Kidney epithelial cell (primary cell): ENCODE measurements around the gene OSBPL5. TPM values are rescaled to one million over a fixed set of nuclear protein-coding genes. Genes with fewer than 3 reads are reported as not detected.

Experiments
- DNase-seq: peaks from one replicate; pipeline ENCODE4 v3.0.0-alpha.2; 2010; ENCODE audit warnings: low read depth
- H3K27me3 ChIP-seq: 2 replicates; pipeline ENCODE4 v1.6.0; 2011; ENCODE audit warnings: low read length; ENCODE audit not compliant: control insufficient read depth, insufficient read depth
- H3K36me3 ChIP-seq: 2 replicates; pipeline ENCODE4 v1.5.1; 2011; ENCODE audit warnings: low read length; ENCODE audit not compliant: control insufficient read depth, insufficient read depth
- H3K4me3 ChIP-seq: 2 replicates; pipeline ENCODE4 v1.5.1; 2011; ENCODE audit warnings: low read depth, mild to moderate bottlenecking, control low read depth, low read length
- total RNA-seq: library from RNA; depleted of rRNA; stranded (reverse); fragments of >200 nt; gene quantifications from 2 replicates; pipeline ENCODE4 v1.2.3, GENCODE V29; 2015
- TF ChIP-seq, protein P1 (sequence below): IDR thresholded peaks from 2 replicates; pipeline ENCODE4 v1.5.1; 2011; ENCODE audit warnings: mild to moderate bottlenecking, moderate library complexity, low read length, control low read depth, inconsistent platforms; ENCODE audit not compliant: insufficient read depth, poor library complexity, severe bottlenecking

The OSBPL5 gene
- total RNA-seq, 1 donor from 2014 or later = 10.2 TPM

DNA sequence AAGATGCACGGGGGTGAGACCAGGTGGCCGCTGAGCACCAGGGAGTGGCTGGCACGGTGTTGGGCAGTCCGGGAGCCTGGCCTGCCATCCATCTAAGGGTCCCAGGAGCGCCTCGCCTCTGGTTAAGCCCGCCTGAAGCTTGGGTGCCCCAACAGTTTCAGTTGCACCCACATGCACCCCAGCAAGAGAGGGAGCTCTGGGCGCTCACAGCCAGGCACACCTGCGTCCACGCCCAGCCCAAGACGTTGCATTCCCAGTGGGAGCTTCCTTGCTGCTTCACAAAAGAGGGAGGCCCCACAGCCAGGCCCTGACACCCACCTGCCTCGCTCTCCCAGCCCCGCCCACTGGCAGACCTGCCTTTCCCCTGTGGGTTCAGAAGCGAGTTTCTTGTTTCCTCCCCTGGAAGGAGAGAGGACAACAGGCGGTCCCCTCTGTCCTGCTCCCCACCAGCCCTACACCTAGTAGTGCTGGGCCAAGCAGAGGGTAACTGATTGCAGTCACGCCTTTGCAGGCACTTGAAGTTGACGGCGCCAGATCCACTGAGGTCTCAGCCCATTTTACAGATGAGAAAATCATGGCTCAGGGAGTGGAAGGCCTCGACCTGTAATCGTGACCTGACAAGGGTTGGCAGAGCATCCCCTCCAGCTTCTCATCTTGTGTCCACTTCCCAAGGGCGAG is 35.4 kb downstream of the OSBPL5 start:
- H3K36me3 ChIP-seq = no peaks in the 10 kb centered on the region
- TF ChIP-seq, protein P1, sequence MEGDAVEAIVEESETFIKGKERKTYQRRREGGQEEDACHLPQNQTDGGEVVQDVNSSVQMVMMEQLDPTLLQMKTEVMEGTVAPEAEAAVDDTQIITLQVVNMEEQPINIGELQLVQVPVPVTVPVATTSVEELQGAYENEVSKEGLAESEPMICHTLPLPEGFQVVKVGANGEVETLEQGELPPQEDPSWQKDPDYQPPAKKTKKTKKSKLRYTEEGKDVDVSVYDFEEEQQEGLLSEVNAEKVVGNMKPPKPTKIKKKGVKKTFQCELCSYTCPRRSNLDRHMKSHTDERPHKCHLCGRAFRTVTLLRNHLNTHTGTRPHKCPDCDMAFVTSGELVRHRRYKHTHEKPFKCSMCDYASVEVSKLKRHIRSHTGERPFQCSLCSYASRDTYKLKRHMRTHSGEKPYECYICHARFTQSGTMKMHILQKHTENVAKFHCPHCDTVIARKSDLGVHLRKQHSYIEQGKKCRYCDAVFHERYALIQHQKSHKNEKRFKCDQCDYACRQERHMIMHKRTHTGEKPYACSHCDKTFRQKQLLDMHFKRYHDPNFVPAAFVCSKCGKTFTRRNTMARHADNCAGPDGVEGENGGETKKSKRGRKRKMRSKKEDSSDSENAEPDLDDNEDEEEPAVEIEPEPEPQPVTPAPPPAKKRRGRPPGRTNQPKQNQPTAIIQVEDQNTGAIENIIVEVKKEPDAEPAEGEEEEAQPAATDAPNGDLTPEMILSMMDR = no peak
- H3K27me3 ChIP-seq = peaks cover 2% of the 10 kb centered on the region
- no peak overlapping the region for H3K4me3 ChIP-seq
- DNase-seq = no peak

GRCh38 chr11:3129181-3129590 is 35.9 kb downstream of the OSBPL5 start:
- DNase-seq = no peak

DNA sequence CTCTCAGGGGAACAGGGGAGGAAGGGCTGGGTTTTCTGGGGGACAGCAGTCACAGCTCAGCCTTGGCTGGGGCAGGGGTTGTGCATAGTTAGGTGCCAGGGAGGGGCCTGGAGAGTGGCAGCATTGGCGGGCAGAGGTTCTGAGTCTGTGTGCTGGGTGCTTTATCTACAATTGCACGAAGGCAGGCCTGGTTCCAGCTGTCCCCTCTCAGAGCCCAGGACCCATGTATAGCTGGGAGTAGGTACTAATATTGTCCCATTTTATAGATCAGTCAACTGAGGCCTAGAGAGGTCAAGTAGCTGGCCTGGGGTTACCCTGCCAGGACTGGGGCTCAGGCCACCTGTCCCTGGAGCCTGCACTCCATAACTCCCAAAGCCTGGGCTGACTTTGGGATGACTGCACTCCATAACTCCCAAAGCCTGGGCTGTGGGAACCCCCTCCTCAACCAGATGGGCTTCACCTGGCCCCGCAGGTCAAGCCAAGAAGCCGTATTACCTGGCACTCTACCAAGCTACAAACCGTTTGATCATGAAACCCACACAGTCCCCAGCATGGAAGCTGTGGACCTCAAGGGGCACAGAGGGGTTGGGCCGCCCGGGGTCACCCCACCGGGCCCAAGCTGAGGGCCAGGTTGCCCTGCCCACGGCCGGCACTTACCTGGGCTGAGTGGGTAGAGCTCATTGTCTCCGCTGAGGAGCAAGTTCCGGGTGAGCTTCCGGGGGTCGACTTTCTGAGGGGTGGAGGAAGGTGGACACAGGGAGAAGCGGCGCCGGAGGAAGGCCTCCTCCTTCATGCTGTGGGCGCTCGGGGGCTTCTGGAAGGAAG is 36.5 kb downstream of the OSBPL5 start:
- TF ChIP-seq, protein P1 = no peak
- Histone ChIP-seq H3K36me3 (no peaks in the 10 kb centered on the region), H3K4me3 (no peak overlapping the region), H3K27me3 (peaks cover 2% of the 10 kb centered on the region)
- no peak for DNase-seq

More at GRCh38 chr11:3129181-3129590, 35.9 kb downstream of the OSBPL5 start:
- H3K4me3 ChIP-seq = no peak overlapping the region
- H3K36me3 ChIP-seq = no peaks in the 10 kb centered on the region
- TF ChIP-seq, protein P1 = no peak
- peaks cover 2% of the 10 kb centered on the region for H3K27me3 ChIP-seq

- DNase-seq = no peak
- H3K27me3 ChIP-seq = peaks cover 2% of the 10 kb centered on the region
- H3K36me3 ChIP-seq = no peaks in the 10 kb centered on the region
- TF ChIP-seq, protein P1 = no peak
- no peak overlapping the region for H3K4me3 ChIP-seq
Observed at GRCh38 chr11:3127706-3128355, 37.3 kb downstream of the OSBPL5 start.

DNA sequence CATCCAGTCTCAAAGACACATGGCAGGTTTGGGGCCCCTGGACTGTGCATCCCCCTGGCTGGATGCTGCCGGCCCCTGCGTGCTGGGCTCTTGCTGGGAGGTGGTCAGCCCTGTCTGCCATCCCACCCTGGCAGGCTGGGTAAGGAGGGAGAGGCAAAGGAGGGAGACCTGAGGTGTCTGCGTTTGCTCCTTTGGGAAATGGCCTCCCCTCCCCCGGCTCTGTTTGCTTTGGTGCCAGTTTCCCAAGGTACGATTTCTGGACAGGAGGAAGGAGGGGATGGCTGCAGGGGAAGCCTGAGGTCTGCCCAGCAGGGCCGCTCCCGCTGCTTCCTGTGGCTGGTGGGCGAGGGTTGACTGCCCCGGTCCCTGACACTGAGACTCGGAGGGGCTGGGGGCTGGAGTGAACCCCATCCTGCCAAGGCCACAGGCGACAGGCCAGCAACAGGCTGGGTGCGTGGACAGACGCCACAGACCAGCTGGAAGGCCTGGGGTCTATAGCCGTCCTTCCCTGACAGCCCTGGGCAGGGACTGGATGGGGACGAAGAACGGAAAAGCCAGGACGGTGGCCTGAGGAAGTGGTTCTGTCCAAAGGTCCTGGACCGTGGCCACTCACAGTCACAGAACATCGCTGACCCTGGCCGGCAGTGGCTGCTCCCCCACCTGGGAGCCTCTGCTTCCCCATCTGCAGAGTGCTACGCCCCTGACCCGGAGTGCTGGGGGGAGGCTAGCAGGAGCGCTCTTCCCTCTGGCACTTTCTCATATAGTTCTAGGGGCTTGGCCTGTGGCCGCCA is 38.0 kb downstream of the OSBPL5 start:
- TF ChIP-seq, protein P1 = no peak
- no peak for DNase-seq
- Histone ChIP-seq H3K4me3 (no peak overlapping the region), H3K27me3 (peaks cover 2% of the 10 kb centered on the region), H3K36me3 (peaks cover 2% of the 10 kb centered on the region)
